Activated naive CD4-positive, alpha-beta T cell treated with anti-CD3 and anti-CD28 coated beads, Interleukin-2, amount 10 ng/mL, durations not matched to agents 7 days and 5 days (primary cell): ENCODE measurements around the gene ANXA2R.
"Not testable (repeated sequence)": the region's sequence is repeated elsewhere in the genome, so short reads cannot be mapped to it uniquely, and the experiment has no call there.

ENCODE experiments used
- CTCF ChIA-PET: fragments of 350-600 bp; sonication (Branson Sonifier 250); formaldehyde crosslinking; loops from one replicate; lab custom pipeline; 2021; ENCODE audit warnings: antibody characterized with exemption; lab: Charles Lee
- DNase-seq: peaks from one replicate; pipeline ENCODE4 v3.0.0-alpha.2; 2020
- H3K27ac Mint-ChIP-seq: one replicate; pipeline ENCODE4 v1.8.0; 2021; ENCODE audit warnings: mild to moderate bottlenecking, moderate library complexity, mixed read lengths
- H3K27me3 Mint-ChIP-seq: one replicate; pipeline ENCODE4 v1.8.0; 2021; ENCODE audit warnings: mild to moderate bottlenecking, mixed read lengths
- H3K36me3 Mint-ChIP-seq: one replicate; pipeline ENCODE4 v1.8.0; 2021; ENCODE audit warnings: mixed read lengths
- H3K4me1 Mint-ChIP-seq: one replicate; pipeline ENCODE4 v1.8.0; 2021; ENCODE audit warnings: mixed read lengths
- H3K4me3 Mint-ChIP-seq: one replicate; pipeline ENCODE4 v1.8.0; 2021; ENCODE audit warnings: mild to moderate bottlenecking, moderate library complexity, mixed read lengths
- H3K9me3 Mint-ChIP-seq: one replicate; pipeline ENCODE4 v1.8.0; 2021; ENCODE audit warnings: mixed read lengths

Gene ANXA2R, protein sequence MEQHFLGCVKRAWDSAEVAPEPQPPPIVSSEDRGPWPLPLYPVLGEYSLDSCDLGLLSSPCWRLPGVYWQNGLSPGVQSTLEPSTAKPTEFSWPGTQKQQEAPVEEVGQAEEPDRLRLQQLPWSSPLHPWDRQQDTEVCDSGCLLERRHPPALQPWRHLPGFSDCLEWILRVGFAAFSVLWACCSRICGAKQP

DNA sequence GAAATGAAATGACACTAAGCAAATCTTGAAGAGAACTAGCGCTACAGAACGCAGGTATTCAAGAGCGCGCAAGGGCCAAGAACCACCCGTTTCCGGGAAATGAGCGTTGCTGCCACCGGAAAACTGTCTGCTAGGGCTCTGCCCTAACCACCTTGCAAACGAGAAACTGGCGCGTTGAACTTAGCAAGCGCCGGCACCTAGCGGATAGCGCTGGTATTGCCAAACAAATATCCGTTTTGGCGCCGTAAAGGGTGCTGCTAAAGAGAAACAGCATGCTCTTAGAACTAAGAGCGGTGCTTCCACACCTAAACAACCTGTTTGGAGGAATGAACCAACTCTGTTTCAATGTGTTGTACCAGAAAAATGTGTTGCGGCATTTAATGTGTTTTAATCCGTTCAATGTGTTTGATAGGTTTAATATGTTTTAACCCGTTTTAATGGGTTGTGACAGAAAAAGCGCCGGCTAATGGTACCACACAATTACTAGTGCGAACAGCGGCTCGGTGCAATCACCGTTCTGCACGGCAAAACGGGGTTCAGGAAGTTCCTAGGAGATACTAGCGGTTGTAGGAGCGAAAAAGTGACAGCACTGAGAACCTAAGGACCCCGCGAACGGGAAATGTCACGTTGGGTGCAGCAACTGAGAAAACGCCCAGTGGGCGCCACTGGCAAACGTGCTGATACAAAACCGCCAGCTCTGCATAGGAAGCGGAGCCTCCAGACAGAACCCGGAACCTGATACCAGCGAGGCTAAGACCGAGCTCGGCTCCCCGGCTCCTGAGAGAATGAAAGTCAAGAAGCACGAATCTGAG is at the start of gene ANXA2R:
Gene ANXA2R, minus strand, starts transcription at position 33 of the 812 bp plus-strand sequence. CDS start 273 bp downstream, outside the sequence.
- CTCF ChIA-PET, result interaction anchor here (0.8 to 4.5 kb wide), 23 partner anchors 11 to 443 kb away, joined by 3 to 47 read pairs (median 10); partner anchors contain the start of gene TMEM267
- H3K4me3 Mint-ChIP-seq, result peak within 1 kb of the TSS; percentile 94
- peaks cover 27% of the 10 kb centered on the region for H3K36me3 Mint-ChIP-seq
- H3K4me1 Mint-ChIP-seq, result peaks cover 45% of the 10 kb centered on the region
- H3K27ac Mint-ChIP-seq, result peak within 1 kb of the TSS; percentile 99
- peaks cover 4% of the 10 kb centered on the region for H3K27me3 Mint-ChIP-seq
- H3K9me3 Mint-ChIP-seq, result no peaks in the 10 kb centered on the region
- DNase-seq, result peak; percentile 97

DNA sequence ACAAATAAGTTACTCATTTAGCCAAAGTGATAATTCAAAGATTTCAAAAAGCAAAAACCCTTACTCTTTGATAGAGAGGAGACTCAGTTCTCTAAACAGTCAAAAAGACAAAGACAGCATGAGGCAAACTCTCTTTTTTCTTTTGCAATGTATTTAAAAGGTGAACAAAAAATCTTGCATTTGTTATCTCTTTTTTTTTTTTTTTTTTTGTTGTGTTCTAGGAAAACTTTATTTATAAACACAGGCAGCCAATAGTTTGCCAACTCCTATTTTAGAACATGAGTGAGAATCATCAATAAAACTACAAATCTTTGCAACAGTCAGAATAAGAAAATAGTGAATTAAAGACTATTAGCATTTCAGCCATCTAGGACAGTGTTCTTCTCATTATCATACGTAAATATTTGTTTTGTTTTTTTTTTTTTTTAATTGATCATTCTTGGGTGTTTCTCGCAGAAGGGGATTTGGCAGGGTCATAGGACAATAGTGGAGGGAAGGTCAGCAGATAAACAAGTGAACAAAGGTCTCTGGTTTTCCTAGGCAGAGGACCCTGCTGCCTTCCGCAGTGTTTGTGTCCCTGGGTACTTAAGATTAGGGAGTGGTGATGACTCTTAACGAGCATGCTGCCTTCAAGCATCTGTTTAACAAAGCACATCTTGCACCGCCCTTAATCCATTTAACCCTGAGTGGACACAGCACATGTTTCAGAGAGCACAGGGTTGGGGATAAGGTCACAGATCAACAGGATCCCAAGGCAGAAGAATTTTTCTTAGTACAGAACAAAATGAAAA is 46.2 kb upstream of the ANXA2R start:
- H3K27ac Mint-ChIP-seq, H3K4me1 Mint-ChIP-seq, H3K9me3 Mint-ChIP-seq, H3K4me3 Mint-ChIP-seq, H3K27me3 Mint-ChIP-seq, CTCF ChIA-PET, DNase-seq: not testable (repeated sequence)
- H3K36me3 Mint-ChIP-seq, result peaks cover 21% of the 10 kb centered on the region

DNA sequence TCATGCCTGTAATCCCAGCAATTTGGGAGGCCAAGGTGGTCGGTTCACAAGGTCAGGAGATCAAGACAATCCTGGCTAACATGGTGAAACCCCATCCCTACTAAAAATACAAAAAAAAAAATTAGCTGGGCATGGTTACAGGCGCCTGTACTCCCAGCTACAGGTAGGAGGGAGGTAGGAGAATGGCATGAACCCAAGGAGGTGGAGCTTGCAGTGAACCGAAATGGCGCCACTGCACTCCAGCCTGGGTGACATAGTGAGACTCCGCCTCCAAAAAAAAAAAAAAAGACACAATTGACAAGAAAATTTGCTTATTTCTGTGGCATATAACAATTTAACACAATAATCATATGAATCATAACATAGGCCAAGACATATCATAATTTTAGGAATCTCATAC is 45.3 kb upstream of the ANXA2R start:
- no peak overlapping the region for H3K27ac Mint-ChIP-seq
- H3K36me3 Mint-ChIP-seq, result peaks cover 24% of the 10 kb centered on the region
- H3K4me1 Mint-ChIP-seq, result no peaks in the 10 kb centered on the region
- no peak overlapping the region for H3K4me3 Mint-ChIP-seq
- DNase-seq, result no peak
- H3K27me3 Mint-ChIP-seq, result no peaks in the 10 kb centered on the region
- CTCF ChIA-PET, result interaction anchor here (1.0 kb wide), 1 partner anchor 20 kb away, joined by 4 read pairs; no protein-coding TSS in a partner anchor
- no peaks in the 10 kb centered on the region for H3K9me3 Mint-ChIP-seq

DNA sequence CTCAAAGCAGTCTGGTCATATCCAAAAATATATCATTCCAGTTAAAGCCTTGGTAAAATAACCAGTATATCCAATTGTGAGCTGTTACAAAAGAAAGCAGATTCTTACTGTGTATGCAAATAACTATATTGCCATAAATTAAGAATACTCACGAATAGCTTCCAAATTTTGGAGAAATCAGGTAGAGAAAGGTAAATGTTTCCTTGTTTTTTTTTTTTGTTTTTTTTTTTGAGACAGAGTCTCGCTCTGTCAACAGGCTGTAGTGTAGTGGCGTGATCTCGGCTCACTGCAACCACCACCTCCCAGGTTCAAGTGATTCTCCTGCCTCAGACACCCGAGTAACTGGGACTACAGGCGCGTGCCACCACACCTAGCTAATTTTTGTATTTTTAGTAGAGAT is 44.3 kb upstream of the ANXA2R start:
- CTCF ChIA-PET, result interaction anchor here (1.0 kb wide), 1 partner anchor 21 kb away, joined by 4 read pairs; no protein-coding TSS in a partner anchor
- not testable (repeated sequence) for H3K4me3 Mint-ChIP-seq, H3K4me1 Mint-ChIP-seq, DNase-seq, H3K9me3 Mint-ChIP-seq, H3K27ac Mint-ChIP-seq, H3K27me3 Mint-ChIP-seq
- peaks cover 24% of the 10 kb centered on the region for H3K36me3 Mint-ChIP-seq

DNA sequence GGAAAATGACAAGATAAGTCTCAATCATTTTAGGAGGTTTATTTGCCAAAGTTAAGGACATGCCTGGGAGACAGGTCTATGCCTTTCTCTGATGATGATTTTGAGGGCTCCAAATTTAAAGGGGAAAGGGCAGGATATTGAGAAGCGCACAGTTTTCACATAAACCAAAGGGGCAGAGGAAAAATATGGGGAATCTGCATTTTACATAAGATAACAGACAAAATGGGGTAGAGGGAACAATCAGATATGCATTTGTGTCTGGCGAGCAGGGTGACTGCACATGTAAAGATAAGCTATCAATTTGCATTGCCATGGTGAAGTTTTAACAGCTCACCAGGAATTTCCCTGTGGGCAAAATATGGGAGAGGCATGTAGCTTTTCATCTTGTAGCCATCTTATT is 41.2 kb upstream of the ANXA2R start:
- not testable (repeated sequence) for H3K4me1 Mint-ChIP-seq, H3K27me3 Mint-ChIP-seq, H3K27ac Mint-ChIP-seq, H3K9me3 Mint-ChIP-seq, DNase-seq, H3K4me3 Mint-ChIP-seq
- peaks cover 30% of the 10 kb centered on the region for H3K36me3 Mint-ChIP-seq
- CTCF ChIA-PET, result interaction anchor here (0.6 to 1.7 kb wide), 2 partner anchors 79 to 308 kb away, joined by 3 to 5 read pairs; no protein-coding TSS in a partner anchor

DNA sequence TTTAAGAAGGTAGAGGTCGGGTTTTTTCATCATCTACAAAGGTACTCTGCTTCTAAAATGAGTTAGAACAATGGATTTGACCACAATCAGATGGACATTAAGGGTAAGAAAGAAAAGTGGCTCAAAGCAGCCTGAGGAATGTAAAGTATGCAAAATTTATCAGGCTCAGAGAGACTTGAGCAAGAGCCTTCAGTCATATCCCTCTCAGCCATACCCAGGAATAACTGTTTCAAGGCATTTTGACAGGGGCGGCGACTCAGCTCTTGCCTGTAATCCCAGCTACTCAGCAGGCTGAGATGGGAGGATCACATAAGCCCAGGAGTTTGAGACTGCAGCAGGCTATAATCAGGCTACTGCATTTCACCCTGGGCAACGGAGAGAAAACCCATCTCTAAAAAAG is 38.8 kb upstream of the ANXA2R start:
- Mint-ChIP-seq H3K27ac (no peak overlapping the region), H3K36me3 (peaks cover 29% of the 10 kb centered on the region), H3K9me3 (no peaks in the 10 kb centered on the region), H3K27me3 (no peaks in the 10 kb centered on the region), H3K4me1 (peaks cover 20% of the 10 kb centered on the region), H3K4me3 (no peak overlapping the region)
- DNase-seq, result no peak
- CTCF ChIA-PET, result interaction anchor here (2.5 kb wide), 1 partner anchor 27 kb away, joined by 9 read pairs; no protein-coding TSS in a partner anchor

DNA sequence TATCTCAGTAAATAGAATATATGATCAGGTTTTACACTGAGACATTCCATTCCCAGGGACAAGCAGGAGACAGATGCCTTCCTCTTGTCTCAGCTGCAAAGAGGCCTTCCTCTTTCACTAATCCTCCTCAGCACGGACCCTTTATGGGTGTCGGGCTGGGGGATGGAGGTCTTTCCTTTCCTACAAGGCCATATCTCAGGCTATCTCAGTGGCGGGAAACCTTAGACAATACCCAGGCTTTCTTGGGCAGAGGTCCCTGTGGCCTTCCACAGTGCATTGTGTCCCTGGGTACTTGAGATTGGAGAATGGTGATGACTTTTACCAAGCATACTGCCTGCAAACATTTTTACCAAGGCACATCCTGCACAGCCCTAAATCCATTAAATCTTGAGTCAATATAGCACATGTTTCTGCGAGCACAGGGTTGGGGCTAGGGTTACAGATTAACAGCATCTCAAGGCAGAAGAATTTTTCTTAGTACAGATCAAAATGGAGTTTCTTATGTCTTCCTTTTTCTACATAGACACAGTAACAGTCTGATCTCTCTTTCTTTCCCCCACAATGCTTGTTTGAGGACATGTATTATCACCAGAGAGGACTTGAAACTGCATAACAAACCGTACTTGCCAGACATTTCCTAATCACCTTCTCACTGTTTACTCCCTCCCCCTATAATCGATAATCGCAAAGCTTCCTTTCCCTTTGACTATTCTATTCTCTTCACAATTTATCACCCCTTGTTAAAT is 37.5 kb upstream of the ANXA2R start:
- Mint-ChIP-seq H3K36me3 (peaks cover 33% of the 10 kb centered on the region), H3K4me1 (peaks cover 28% of the 10 kb centered on the region)
- CTCF ChIA-PET, result interaction anchor here (2.5 kb wide), 1 partner anchor 29 kb away, joined by 9 read pairs; no protein-coding TSS in a partner anchor
- H3K4me3 Mint-ChIP-seq, H3K27me3 Mint-ChIP-seq, H3K9me3 Mint-ChIP-seq, DNase-seq, H3K27ac Mint-ChIP-seq: not testable (repeated sequence)

DNA sequence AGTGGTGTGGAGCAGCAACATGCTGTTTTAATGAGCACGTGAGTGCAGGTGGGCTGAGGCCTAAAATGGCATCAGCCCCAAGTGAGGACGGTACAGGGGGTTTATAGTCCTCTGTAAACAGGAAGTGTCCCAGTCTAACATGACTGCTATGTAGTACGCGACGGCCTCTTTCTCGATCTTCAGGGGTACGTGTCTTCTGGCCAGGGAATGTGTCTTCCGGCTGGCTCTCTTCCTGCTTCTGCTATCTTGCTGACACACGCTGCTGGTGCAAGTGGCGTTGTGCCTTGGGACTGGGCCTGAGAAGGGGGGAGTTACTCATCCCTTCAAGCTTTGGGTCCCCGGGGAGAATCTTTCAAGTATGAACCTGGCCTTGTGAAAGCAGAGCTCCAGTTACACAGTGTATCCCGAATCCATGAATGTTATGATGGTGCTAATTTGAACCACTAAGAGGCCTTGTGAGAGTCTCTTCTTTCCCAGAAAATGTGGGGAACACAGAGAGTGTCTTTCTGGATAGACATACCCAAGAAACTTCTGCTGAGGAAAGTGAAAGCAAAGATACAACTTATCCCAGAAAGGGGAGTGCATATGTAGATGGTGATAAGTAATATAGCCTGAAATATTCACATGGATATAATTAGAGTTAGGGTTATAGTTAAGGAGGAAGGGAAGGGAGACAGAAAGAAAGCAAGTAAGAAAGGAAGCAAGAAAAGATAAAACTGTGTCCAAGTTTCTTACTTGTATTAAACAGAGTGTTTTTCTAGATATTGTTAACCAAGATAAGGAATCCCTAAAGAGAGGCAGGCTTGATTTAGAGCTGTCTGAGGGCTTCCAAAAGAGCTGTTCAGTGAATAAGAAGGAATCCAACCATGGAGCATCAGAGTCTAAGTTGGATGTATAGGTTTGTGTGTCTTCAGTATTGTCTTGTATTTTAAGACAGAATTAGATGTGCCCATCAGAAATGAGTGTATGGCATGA is 35.5 kb upstream of the ANXA2R start:
- CTCF ChIA-PET, result interaction anchor here (1.0 to 1.3 kb wide), 2 partner anchors 30 to 228 kb away, joined by 3 read pairs; no protein-coding TSS in a partner anchor
- no peak for DNase-seq
- Mint-ChIP-seq H3K36me3 (peaks cover 32% of the 10 kb centered on the region), H3K4me1 (peaks cover 36% of the 10 kb centered on the region), H3K27ac (peak overlapping the region; percentile 73), H3K9me3 (no peaks in the 10 kb centered on the region), H3K27me3 (no peaks in the 10 kb centered on the region), H3K4me3 (no peak overlapping the region)

DNA sequence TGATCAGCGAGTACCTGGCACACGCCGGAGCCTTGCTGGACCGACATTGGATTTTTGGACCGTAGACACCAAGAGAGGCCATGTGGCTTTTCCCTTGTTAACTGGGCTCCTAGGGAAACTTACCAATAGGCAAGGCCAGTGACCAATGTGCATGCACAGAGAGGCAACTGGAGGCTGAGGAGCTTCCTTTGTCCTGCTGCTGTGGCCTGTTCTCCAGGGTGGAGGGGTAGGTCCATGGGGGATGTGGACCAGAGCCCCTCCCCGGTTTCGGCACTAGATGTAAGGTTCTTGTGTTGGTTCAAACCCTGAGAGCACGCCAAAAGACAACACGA is 34.8 kb upstream of the ANXA2R start:
- Mint-ChIP-seq H3K27me3 (no peaks in the 10 kb centered on the region), H3K4me1 (peaks cover 40% of the 10 kb centered on the region), H3K4me3 (no peak overlapping the region), H3K27ac (no peak overlapping the region), H3K9me3 (no peaks in the 10 kb centered on the region), H3K36me3 (peaks cover 36% of the 10 kb centered on the region)
- CTCF ChIA-PET, result interaction anchor here (1.0 to 1.3 kb wide), 2 partner anchors 31 to 229 kb away, joined by 3 read pairs; no protein-coding TSS in a partner anchor
- no peak for DNase-seq

DNA sequence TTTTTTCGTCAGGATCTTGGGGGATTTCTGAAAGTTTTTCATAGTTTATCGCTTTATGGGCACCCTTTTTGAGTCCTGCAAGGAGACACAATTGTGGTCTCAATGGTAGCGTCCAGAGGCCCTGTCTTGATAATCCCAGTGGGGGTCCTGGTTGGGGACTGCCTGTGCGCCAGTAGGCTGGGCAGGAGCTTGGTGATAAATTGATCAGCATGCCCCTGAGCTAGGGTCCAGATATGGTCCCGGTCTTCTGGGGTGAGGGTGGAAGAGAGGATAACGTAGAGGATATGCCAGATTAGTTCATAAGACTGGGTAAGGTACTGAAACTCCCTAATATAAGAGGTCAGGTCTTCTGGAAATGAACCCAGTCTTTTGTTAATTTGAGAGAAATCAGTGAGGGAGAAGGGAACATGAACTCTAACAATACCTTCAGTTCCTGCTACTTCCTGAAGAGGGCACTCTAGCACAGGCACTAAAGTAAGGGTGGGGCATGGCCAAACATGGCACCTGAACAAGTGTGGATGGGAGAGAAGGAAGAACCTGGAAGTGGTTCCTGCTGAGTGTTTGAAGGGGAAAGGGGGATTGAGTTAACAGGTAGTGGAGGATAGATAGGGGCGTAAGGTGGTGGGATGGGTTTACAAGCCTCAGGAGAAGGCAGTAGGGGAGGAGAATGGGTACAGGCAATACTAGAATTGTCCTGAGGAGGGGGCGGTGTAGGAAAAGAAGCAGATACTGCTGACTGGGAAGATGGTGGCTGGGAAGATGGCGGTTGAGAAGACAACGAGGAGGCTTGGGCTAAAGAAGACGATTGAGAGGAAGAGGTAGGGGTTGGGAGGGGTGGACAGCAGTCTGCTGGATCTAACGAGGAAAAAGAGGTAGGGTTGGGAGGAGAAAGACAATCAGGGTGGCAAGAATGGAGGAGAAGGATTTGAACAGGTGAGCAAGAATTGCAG is 33.8 kb upstream of the ANXA2R start:
- peak; percentile 62 for DNase-seq
- peaks cover 40% of the 10 kb centered on the region for H3K36me3 Mint-ChIP-seq
- H3K27me3 Mint-ChIP-seq, result no peaks in the 10 kb centered on the region
- CTCF ChIA-PET, result interaction anchor here (1.0 to 4.0 kb wide), 7 partner anchors 27 to 410 kb away, joined by 3 to 24 read pairs (median 4); partner anchors contain the start of genes TMEM267 and ZNF131
- H3K4me3 Mint-ChIP-seq, result no peak overlapping the region
- no peaks in the 10 kb centered on the region for H3K9me3 Mint-ChIP-seq
- H3K27ac Mint-ChIP-seq, result peak overlapping the region; percentile 9
- peaks cover 49% of the 10 kb centered on the region for H3K4me1 Mint-ChIP-seq

DNA sequence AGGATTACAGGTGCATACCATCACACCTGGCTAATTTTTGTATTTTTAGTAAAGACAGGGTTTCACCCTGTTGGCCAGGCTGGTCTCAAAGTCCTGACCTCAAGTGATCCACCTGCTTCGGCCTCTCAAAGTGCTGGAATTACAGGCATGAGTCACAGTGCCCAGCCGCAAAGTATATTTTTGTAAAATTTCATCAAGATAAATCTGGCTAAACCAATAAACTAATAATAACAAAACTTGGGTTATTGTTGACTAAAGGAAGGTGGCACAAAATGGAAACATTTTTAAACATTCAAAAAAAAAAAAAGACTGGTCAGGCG is 29.2 kb upstream of the ANXA2R start:
- peaks cover 51% of the 10 kb centered on the region for H3K36me3 Mint-ChIP-seq
- not testable (repeated sequence) for H3K9me3 Mint-ChIP-seq
- H3K4me1 Mint-ChIP-seq, result peaks cover 52% of the 10 kb centered on the region

DNA sequence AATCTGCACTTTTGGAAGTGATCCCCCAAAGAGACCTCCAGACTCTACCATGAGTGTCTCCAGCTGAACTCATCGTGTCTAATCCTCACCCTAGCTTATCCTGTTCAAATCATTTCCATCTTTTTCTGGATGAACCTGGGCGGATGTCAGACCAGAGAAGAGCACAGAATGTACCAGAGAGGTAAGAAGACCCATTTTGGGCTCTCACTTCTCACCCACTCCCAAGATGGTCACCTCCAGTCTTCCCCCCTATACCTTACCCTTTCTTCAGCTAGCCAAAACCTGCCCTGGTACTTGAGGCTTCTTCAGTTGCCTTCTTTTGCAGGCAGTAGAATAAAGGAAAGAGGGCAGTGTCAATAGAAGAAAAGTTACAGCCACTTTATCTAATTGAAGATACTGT is 27.9 kb upstream of the ANXA2R start:
- peak overlapping the region; percentile 97 for H3K4me3 Mint-ChIP-seq
- no peak for DNase-seq
- peaks cover 4% of the 10 kb centered on the region for H3K27me3 Mint-ChIP-seq
- no peaks in the 10 kb centered on the region for H3K9me3 Mint-ChIP-seq
- CTCF ChIA-PET, result interaction anchor here (0.9 to 2.5 kb wide), 7 partner anchors 27 to 159 kb away, joined by 3 to 15 read pairs (median 5); partner anchors contain the start of gene ZNF131
- H3K4me1 Mint-ChIP-seq, result peaks cover 52% of the 10 kb centered on the region
- H3K27ac Mint-ChIP-seq, result peak overlapping the region; percentile 100
- peaks cover 44% of the 10 kb centered on the region for H3K36me3 Mint-ChIP-seq

More for the DNA sequence above, 29.2 kb upstream of the ANXA2R start:
- CTCF ChIA-PET, H3K27ac Mint-ChIP-seq, DNase-seq, H3K27me3 Mint-ChIP-seq: not testable (repeated sequence)
- peak overlapping the region; percentile 97 for H3K4me3 Mint-ChIP-seq
